ENCODE measurements around the gene RARB.

DNA sequence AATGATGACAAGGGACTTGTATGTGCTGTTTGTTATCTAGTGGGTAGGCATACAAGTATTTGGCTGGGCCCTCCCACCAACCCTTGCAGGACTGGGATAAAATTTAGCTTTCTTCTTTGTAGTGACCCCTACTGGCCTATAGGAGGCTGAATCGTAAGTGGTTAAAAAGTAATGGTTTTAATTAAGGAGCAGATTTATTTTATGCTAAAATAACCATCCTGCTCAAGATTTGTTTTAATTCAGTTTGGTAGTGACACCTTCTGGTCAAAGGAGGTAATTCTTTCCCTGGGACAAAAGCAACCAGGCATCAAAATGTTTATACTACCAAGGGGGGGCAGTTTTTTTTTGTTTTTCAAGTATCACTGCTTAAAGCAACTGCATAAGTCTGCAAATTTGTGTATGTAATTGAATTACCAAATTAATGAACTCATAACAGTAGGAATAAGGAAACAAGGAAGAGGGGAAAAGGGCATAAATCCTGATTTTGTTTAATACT, 166.0 kb downstream of the RARB start:
- TF ChIP-seq, protein P1, sequence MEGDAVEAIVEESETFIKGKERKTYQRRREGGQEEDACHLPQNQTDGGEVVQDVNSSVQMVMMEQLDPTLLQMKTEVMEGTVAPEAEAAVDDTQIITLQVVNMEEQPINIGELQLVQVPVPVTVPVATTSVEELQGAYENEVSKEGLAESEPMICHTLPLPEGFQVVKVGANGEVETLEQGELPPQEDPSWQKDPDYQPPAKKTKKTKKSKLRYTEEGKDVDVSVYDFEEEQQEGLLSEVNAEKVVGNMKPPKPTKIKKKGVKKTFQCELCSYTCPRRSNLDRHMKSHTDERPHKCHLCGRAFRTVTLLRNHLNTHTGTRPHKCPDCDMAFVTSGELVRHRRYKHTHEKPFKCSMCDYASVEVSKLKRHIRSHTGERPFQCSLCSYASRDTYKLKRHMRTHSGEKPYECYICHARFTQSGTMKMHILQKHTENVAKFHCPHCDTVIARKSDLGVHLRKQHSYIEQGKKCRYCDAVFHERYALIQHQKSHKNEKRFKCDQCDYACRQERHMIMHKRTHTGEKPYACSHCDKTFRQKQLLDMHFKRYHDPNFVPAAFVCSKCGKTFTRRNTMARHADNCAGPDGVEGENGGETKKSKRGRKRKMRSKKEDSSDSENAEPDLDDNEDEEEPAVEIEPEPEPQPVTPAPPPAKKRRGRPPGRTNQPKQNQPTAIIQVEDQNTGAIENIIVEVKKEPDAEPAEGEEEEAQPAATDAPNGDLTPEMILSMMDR (IDR thresholded peaks at IDR 0.05), result peak; percentile 88
- no peak for TF ChIP-seq EZH2phosphoT487 (IDR thresholded peaks at IDR 0.05)
- TF ChIP-seq EZH2 (IDR thresholded peaks at IDR 0.05), result no peak
